Left colon (tissue), 2 donors: ENCODE data around the gene SERPINH1. TPM values are rescaled to one million over a fixed set of nuclear protein-coding genes. Genes with fewer than 3 reads are reported as not detected.

Source experiments
- ATAC-seq: fragments of 200-7000 bp; cut with Tn5 transposase; one replicate; pipeline ENCODE4 v1.9.1; 2020; ENCODE audit warnings: mild to moderate bottlenecking, moderate library complexity
- DNase-seq, 2 donors: peaks; one replicate each; pipeline ENCODE4 v3.0.0-alpha.2; 2020
- intact Hi-C, 2 donors: fragments of 100-400 bp; cut with DNase I in 1 of 2; cut with micrococcal nuclease in 1 of 2; formaldehyde crosslinking; loops; one replicate each; pipeline versions ENCODE4 v1.11.2 to v1.14.0; 2022; cut with DNase I, micrococcal nuclease
- total RNA-seq, 2 donors: library from RNA; stranded (reverse); fragmentation: NEBNext Ultra II Directional; extraction: Animal tissue kit (Norgen Biotek cat#: 25700); gene quantifications; one replicate each; pipeline ENCODE4 v1.2.1, GENCODE V29; 2021
- donor health status: DM: no; HTN: no; CAD: no.
- donor health status: DM: yes; HTN: yes; CAD: no.

The SERPINH1 gene
- total RNA-seq, 2 donors from 2014 or later: 24.0 to 41.5 TPM

GRCh38 chr11:75615751-75616150 lies 53.7 kb downstream of the SERPINH1 start:
- no peak for ATAC-seq
- intact Hi-C loops: no loop called here
- no peak for DNase-seq

- DNase-seq (no peak), ATAC-seq (no peak)
- intact Hi-C loops: no loop called here
Measured at GRCh38 chr11:75616281-75616680, 54.2 kb downstream of the SERPINH1 start.

Other genes starting within 250 kb of the SERPINH1 start
- gene ARRB1, start 210.6 kb upstream of the SERPINH1 start, total RNA-seq: 10 to 100 TPM; 80.5 to 95.4 TPM
- gene RPS3, start 162.7 kb upstream of the SERPINH1 start, total RNA-seq: 1,000 to 10,000 TPM; 1,894 to 1,934 TPM
- gene KLHL35, start 129.1 kb upstream of the SERPINH1 start, total RNA-seq: under 1 TPM in 1 of 2 donors, not detected in 1; 0.37 TPM
- gene GDPD5, start 36.3 kb upstream of the SERPINH1 start, total RNA-seq: 1 to 10 TPM; 3.3 to 4.0 TPM
- 1 to 10 TPM in 1 of 2 donors, under 1 TPM in 1; 0.58 to 1.7 TPM for gene MAP6, start 106.8 kb downstream of the SERPINH1 start, total RNA-seq
- 100 to 1,000 TPM; 169 to 204 TPM for gene MOGAT2, start 155.6 kb downstream of the SERPINH1 start, total RNA-seq
- 1 to 10 TPM; 1.7 to 3.3 TPM for gene DGAT2, start 206.5 kb downstream of the SERPINH1 start, total RNA-seq